ENCODE results near the gene PROM1. TPM values are rescaled to one million over a fixed set of nuclear protein-coding genes. Genes with fewer than 3 reads are reported as not detected.

The PROM1 gene, protein sequence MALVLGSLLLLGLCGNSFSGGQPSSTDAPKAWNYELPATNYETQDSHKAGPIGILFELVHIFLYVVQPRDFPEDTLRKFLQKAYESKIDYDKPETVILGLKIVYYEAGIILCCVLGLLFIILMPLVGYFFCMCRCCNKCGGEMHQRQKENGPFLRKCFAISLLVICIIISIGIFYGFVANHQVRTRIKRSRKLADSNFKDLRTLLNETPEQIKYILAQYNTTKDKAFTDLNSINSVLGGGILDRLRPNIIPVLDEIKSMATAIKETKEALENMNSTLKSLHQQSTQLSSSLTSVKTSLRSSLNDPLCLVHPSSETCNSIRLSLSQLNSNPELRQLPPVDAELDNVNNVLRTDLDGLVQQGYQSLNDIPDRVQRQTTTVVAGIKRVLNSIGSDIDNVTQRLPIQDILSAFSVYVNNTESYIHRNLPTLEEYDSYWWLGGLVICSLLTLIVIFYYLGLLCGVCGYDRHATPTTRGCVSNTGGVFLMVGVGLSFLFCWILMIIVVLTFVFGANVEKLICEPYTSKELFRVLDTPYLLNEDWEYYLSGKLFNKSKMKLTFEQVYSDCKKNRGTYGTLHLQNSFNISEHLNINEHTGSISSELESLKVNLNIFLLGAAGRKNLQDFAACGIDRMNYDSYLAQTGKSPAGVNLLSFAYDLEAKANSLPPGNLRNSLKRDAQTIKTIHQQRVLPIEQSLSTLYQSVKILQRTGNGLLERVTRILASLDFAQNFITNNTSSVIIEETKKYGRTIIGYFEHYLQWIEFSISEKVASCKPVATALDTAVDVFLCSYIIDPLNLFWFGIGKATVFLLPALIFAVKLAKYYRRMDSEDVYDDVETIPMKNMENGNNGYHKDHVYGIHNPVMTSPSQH
- total RNA-seq: 37.0 TPM

DNA sequence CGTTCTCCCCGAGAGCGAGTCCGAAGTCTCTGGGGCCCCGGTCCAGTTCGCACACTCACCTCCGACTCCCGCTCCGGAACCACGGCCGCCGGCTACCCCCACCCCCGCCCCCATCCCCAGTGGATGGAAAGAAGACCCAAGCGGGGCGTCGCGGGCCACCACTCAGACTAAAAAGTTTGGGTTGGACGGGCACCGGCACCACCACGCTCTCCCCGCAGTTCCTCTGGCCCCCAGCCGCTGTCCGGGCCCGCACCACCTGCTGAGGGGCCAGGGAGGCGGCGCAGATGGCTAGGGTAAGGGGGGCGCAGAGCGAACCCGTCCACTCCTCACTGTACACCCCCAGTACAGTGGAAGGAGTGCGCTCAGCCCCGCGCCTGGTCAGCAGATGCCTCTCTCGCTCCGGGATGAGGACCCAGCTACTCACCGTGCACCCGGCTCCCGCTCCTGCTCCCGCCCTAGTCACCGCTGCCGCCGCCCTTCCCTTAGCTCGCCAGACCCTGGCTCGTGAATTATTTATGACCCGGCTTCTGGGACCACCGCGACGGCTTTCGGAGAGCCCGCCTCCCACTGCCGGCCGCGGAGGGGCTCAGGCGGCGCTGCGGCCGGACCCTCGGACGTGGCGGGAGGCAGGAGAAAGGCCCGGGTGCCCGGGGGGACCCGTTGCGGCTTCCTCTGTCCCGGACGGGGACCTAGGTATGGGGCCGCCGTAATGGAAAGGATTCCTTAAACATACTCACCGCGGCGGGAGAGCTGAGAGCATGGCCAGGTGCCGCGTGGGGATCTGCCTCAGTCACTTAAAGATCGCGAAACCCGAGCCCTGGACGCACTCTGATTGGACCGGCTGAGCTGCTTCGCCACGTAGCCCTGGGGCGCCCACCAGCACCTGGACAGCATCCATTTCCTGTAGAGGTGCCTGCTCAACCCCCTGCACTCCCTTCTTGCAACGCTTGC lies at the start of gene PROM1:
Gene PROM1, minus strand, starts transcription at position 783 of the 951 bp plus-strand sequence. CDS start 8,117 bp downstream, outside the sequence.
- DNase-seq (ENCODE audit: low spot score): no peak

DNA sequence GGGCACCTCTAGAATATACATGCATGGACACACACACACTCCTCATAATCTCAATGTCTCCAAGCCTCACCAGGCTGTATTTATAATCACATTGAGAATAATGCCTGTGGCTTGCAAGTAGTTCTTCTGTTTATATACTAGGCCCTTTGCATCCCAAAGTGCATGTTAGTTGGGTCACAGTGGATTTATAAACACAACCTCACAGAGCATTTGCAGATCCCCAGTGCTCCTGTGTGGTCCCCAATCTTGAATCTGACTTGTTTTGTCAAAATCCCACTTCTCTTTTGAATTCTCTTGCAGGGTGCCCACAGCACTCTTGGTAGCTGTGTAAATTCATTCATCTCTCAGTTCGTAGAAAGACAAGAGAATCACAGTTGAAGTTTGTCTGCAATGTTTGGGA lies 49.6 kb upstream of the PROM1 start:
- DNase-seq (ENCODE audit: low spot score): no peak

DNA sequence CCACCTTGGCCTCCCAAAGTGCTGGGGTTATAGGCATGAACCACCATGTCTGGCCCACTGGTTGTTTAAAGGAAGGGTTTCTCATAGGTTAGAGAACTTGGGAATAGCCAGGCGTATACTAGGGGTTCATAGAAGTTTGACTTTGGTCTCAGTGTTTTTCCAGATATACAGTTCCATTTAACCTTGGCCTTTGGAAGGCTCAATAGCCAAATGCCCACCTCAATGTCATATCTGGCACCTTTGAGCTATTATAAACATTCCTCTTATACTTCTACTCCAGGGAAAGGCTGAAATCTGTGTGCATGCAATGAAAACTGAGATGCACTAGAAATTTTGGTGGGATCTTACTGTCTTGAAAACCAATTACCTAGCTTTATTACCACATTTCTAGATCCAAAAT lies 47.5 kb upstream of the PROM1 start:
- no peak for DNase-seq (ENCODE audit: low spot score)

GRCh38 chr4:16129336-16129735 lies 45.5 kb upstream of the PROM1 start:
- DNase-seq (ENCODE audit: low spot score): no peak

- DNase-seq (ENCODE audit: low spot score): no peak
These were observed 42.9 kb upstream of the PROM1 start for GRCh38 chr4:16126714-16127113.

DNA sequence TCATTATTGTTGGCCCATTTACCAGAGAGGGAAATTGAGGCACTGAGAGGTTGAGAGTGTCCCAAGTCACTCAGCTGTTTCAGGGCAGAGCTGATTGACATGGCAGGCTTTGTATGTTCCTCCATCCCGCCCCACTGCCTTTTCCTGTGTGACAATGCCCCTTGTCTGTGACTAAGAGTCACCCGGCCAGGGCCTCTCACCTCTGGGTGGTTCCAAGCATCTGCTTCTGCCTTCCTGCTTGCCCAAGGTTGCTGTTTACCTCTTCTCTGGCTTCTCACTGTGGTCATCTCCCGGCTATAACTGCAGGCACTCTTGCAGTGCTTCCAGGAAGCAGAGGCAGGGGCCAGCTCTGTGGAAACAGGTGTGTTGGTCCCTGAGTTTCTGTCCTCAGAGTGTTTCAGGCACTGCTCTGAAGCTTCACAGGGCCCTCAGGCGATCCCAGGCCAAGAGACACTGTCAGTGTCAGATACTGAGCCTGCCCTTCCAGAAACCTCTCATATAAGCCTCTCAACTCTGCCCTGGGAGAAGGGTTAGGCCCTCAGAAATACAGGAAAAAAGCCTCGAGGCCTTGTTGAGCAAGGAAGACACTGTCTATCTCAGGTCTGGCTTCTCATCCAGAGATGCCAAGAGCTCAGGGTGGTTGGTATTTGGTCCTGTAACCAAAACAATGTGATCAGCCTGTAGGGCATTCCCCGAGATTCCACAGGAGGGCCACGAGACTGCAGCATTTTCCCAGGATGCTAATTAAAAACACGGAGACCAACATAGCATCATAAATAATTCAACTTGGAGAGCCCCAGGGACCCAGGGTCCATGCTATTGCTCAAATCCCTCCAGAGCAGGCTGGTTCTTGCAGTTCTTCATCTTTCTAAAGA lies 42.0 kb upstream of the PROM1 start:
- no peak for DNase-seq (ENCODE audit: low spot score)

DNA sequence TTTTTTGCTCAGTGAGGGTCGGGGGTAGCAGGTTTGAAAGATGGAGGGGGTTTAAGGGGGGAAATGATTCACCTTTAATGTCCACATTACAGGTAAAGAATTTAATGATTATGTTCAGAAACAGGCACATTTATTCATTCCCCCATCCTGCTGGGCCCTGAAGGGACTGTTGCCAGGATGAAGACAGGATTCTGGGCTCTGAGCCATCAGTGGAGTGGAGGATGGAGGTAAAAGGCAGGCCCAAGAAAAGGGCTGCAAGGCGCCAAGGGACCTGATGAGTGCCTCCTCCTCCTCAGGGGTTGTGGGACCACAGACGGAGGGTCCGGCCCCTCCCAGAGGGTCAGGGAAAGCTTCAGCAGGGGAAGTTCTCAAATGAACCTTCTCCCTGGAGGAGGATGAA lies 40.4 kb upstream of the PROM1 start:
- DNase-seq (ENCODE audit: low spot score): no peak

DNA sequence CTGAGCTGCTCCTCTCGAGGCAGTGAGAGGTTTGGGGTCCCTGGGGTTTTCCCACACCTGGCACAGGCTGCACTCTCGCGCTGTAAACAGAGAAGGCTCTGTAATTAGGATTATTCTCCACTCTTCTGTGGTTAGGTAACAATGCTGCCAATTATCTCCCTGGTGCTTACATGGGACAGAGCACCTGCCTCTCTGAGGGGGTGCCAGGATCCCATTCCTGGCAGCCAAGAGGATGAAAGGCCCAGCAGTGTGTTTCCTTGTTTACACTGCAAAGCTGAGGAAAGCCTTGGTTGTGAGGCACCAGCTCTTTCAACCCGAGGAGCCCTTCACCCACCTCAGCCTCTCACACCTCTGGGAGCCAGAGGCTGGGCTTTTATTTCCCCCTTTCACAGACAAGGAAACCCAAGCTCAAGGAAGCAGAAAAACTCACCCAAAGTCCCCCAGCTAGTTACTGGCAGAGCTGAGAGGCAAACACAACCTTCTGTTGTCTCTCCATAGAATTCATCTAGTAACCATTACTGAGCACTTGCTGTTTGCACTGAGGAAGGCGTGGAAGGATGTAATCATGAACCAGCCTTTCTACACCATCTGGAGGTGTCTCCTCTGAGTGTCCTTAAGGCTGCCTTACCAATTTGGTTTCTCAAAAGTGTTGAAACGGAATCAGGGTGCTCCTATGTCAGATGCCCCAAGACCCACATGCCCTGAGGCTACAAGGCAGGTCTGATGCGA lies 39.7 kb upstream of the PROM1 start:
- no peak for DNase-seq (ENCODE audit: low spot score)

GRCh38 chr4:16122784-16123183 lies 39.0 kb upstream of the PROM1 start:
- no peak for DNase-seq (ENCODE audit: low spot score)

- DNase-seq (ENCODE audit: low spot score): no peak
These were observed 38.5 kb upstream of the PROM1 start for GRCh38 chr4:16122308-16122711.

DNA sequence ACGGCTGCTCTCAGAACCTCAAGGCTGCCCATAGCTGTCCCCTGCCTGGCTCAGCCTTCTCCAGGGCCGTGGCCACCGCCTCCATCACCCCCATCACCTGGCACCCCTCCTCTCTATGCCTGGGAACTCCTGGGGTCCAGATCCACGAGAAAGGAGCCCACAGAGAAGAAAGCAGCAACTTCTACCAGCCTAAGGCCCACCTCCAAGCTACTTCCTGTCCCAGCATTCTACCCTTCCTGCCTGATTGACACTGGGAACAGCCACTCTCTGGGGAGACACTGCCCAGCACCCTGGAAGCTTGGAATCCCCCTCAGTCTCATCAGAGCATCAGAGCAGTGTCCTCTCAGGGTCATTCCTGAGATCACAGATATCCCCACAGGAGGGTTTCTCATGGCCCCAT lies 36.9 kb upstream of the PROM1 start:
- no peak for DNase-seq (ENCODE audit: low spot score)

DNA sequence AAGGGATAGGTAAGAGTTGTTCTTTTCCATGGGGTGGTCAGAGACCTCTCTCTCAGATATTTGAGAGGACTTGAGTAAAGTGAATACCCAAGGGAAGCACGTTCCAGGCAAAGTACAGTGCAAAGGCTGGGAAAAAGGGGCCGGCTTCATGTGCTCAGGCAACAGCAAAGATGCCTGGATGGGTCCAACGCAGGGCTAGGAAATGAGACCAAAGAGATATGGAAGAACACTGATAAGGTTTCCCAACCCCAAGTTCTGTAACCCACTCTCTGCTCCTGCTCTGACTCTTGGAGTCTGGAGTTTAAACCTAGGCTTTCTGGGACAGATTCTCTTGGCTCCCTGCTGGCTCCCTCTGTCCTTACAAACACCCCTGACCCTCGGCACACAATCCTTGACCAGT lies 36.2 kb upstream of the PROM1 start:
- DNase-seq (ENCODE audit: low spot score): no peak

DNA sequence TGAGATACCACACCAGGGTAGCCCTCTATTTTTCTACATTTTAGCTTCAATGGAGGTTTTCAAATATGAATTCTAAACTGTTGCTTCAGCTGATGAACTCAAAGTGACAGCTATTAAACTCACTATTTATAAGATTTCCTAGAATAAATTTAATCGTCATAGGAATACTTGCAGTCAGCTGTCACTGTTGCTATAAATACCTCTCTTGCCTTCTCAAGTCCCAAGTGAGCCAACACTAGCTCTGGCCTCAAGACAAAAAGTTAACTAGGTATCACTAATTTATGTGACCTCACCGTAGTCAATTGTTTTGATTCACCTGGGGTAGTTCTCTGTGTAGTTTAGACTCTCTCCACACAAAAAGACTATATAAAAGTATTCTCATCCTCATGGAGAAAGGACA lies 34.3 kb upstream of the PROM1 start:
- DNase-seq (ENCODE audit: low spot score): no peak

- DNase-seq (ENCODE audit: low spot score): no peak
These were observed 33.3 kb upstream of the PROM1 start for GRCh38 chr4:16117164-16117563.

- DNase-seq (ENCODE audit: low spot score): no peak
These were observed 32.7 kb upstream of the PROM1 start for GRCh38 chr4:16116493-16116990.

- DNase-seq (ENCODE audit: low spot score): no peak
These were observed 32.2 kb upstream of the PROM1 start for GRCh38 chr4:16116019-16116418.

GRCh38 chr4:16114546-16114945 lies 30.7 kb upstream of the PROM1 start:
- DNase-seq (ENCODE audit: low spot score): no peak

GRCh38 chr4:16113741-16114140 lies 29.9 kb upstream of the PROM1 start:
- DNase-seq (ENCODE audit: low spot score): no peak

GRCh38 chr4:16111533-16111932 lies 27.7 kb upstream of the PROM1 start:
- DNase-seq (ENCODE audit: low spot score): no peak

Measured in ureter (tissue), 1 donor.